ENCODE measurements around the gene ZFP36.

Gene ZFP36

GRCh38 chr19:39362682-39363657 is 43.7 kb upstream of the ZFP36 start:
- Histone ChIP-seq H3F3A (ENCODE audit: insufficient read depth, low read length) (no peaks in the 10 kb centered on the region), H2AFZ (ENCODE audit: low read length) (no peak overlapping the region), H4K20me1 (ENCODE audit: insufficient read depth, low read length) (no peaks in the 10 kb centered on the region), H3K9me3 (ENCODE audit: low read length) (no peaks in the 10 kb centered on the region), H3K79me2 (ENCODE audit: insufficient read depth, low read length) (no peaks in the 10 kb centered on the region), H3K4me3 (ENCODE audit: low read depth, low read length, poor library complexity, severe bottlenecking) (no peak overlapping the region), H3K4me1 (ENCODE audit: insufficient read depth, low read length, severe bottlenecking) (peaks cover 20% of the 10 kb centered on the region), H3K27me3 (ENCODE audit: insufficient read depth, low read length) (no peaks in the 10 kb centered on the region), H3K9ac (ENCODE audit: low read length) (peak overlapping the region; percentile 1; the same call in 1 of the 2 replicates), H3K27ac (ENCODE audit: low read depth, low read length, poor library complexity, severe bottlenecking) (peak overlapping the region; percentile 83), H3K4me2 (ENCODE audit: low read length) (no peak overlapping the region), H3K36me3 (ENCODE audit: insufficient read depth, low read length) (peaks cover 60% of the 10 kb centered on the region), H3K9me2 (ENCODE audit: low read depth, low read length) (no peaks in the 10 kb centered on the region)
- TF ChIP-seq CTCF (IDR thresholded peaks at IDR 0.05; ENCODE audit: low read length) = no peak
- TF ChIP-seq EZH2 (IDR thresholded peaks at IDR 0.05; ENCODE audit: borderline replicate concordance, low read length) = no peak

GRCh38 chr19:39363901-39364457 is 42.7 kb upstream of the ZFP36 start:
- Histone ChIP-seq H3K9me2 (ENCODE audit: low read depth, low read length) (no peaks in the 10 kb centered on the region), H3K4me1 (ENCODE audit: insufficient read depth, low read length, severe bottlenecking) (peaks cover 20% of the 10 kb centered on the region), H3F3A (ENCODE audit: insufficient read depth, low read length) (no peaks in the 10 kb centered on the region), H2AFZ (ENCODE audit: low read length) (no peak overlapping the region), H3K9ac (ENCODE audit: low read length) (peak overlapping the region; percentile 14; the same call in 1 of the 2 replicates), H3K36me3 (ENCODE audit: insufficient read depth, low read length) (peaks cover 58% of the 10 kb centered on the region), H3K79me2 (ENCODE audit: insufficient read depth, low read length) (no peaks in the 10 kb centered on the region), H3K27ac (ENCODE audit: low read depth, low read length, poor library complexity, severe bottlenecking) (peak overlapping the region; percentile 83), H3K9me3 (ENCODE audit: low read length) (no peaks in the 10 kb centered on the region), H3K4me3 (ENCODE audit: low read depth, low read length, poor library complexity, severe bottlenecking) (no peak overlapping the region), H3K27me3 (ENCODE audit: insufficient read depth, low read length) (no peaks in the 10 kb centered on the region), H4K20me1 (ENCODE audit: insufficient read depth, low read length) (no peaks in the 10 kb centered on the region), H3K4me2 (ENCODE audit: low read length) (no peak overlapping the region)
- TF ChIP-seq CTCF (IDR thresholded peaks at IDR 0.05; ENCODE audit: low read length) = no peak
- no peak for TF ChIP-seq EZH2 (IDR thresholded peaks at IDR 0.05; ENCODE audit: borderline replicate concordance, low read length)

- TF ChIP-seq EZH2 (IDR thresholded peaks at IDR 0.05; ENCODE audit: borderline replicate concordance, low read length) (no peak), CTCF (IDR thresholded peaks at IDR 0.05; ENCODE audit: low read length) (no peak)
- H3K9me2 ChIP-seq (ENCODE audit: low read depth, low read length) = no peaks in the 10 kb centered on the region
- no peaks in the 10 kb centered on the region for H3K79me2 ChIP-seq (ENCODE audit: insufficient read depth, low read length)
- H3F3A ChIP-seq (ENCODE audit: insufficient read depth, low read length) = no peaks in the 10 kb centered on the region
- H3K4me1 ChIP-seq (ENCODE audit: insufficient read depth, low read length, severe bottlenecking) = peaks cover 20% of the 10 kb centered on the region
- H3K9me3 ChIP-seq (ENCODE audit: low read length) = no peaks in the 10 kb centered on the region
- H3K27ac ChIP-seq (ENCODE audit: low read depth, low read length, poor library complexity, severe bottlenecking) = no peak overlapping the region
- no peak overlapping the region for H3K4me2 ChIP-seq (ENCODE audit: low read length)
- H3K36me3 ChIP-seq (ENCODE audit: insufficient read depth, low read length) = peaks cover 61% of the 10 kb centered on the region
- H3K4me3 ChIP-seq (ENCODE audit: low read depth, low read length, poor library complexity, severe bottlenecking) = no peak overlapping the region
- H3K27me3 ChIP-seq (ENCODE audit: insufficient read depth, low read length) = no peaks in the 10 kb centered on the region
- no peaks in the 10 kb centered on the region for H4K20me1 ChIP-seq (ENCODE audit: insufficient read depth, low read length)
- H3K9ac ChIP-seq (ENCODE audit: low read length) = no peak overlapping the region
- no peak overlapping the region for H2AFZ ChIP-seq (ENCODE audit: low read length)
Measured at GRCh38 chr19:39365531-39365930, 41.1 kb upstream of the ZFP36 start.
